NCI-H82 treated with DMSO at 0.1 percent for 48 hours (cell line): ENCODE measurements around the gene NOC4L.
"Not testable (repeated sequence)": the region's sequence is repeated elsewhere in the genome, so short reads cannot be mapped to it uniquely, and the experiment has no call there.

Experiments used
- DNase-seq: peaks from one replicate; lab custom pipeline; 2025; ENCODE audit not compliant: unreplicated experiment; lab: John Stamatoyannopoulos, UW

NOC4L gene

GRCh38 chr12:132180648-132181546 is 36.6 kb downstream of the NOC4L start:
- DNase-seq, result no peak

DNA sequence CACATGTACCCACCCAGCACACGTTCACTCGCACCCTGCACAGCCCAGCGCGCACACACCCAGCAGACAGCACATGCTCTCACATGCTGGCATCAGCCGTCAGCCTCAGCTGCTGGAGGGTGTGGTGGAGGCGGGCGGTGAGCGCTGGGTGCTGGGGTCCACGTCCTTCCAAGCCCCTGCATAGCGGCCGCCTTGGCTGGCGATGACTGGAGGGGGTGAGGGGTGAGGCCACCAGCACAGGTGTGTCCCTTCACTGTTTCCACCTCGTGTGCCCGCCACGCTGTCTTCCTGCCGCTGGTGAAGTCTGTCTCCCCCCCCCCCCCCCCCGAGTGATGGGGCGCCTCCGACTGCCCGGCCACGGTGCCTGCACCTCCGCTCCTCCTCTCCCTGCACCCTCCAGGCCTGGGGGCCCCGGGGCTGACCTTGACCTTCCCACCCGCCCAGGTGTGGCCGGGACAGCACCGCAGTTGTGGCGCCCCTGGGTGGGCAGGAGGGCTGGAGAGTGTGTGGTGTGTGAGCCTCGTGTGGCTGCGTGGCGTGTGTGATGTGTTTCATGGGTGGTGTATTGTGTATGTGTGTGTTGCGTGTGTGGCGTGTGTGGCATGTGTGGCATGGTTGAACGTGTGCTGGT is 37.4 kb downstream of the NOC4L start:
- DNase-seq, result no peak

DNA sequence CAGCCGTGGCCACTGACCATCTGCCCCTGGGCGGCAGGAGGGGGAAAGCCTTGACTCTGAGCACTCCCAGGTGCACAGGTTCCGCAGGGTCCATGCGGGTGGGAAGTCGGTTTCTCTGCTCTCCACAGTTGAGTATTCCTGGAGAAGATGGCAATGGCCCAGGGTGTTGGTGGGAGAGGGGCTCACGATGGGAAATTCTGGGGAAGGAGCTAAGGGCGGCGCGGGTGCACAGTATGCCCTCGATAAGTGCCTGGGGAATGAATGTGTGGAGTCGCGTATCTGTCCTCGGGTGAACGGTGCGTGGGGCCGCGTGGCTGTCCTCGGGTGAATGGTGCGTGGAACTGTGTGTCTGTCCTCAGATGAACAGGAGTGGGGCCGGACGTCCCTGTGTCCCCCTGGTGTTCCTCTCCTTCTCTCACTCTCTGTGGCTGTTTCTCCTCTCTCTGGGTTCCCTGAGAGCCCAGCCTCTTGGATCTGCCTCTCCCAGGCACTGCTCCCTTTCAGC is 38.0 kb downstream of the NOC4L start:
- no peak for DNase-seq

GRCh38 chr12:132182711-132183365 is 38.6 kb downstream of the NOC4L start:
- no peak for DNase-seq

- no peak for DNase-seq
These were observed 41.4 kb downstream of the NOC4L start for GRCh38 chr12:132185705-132186104.

DNA sequence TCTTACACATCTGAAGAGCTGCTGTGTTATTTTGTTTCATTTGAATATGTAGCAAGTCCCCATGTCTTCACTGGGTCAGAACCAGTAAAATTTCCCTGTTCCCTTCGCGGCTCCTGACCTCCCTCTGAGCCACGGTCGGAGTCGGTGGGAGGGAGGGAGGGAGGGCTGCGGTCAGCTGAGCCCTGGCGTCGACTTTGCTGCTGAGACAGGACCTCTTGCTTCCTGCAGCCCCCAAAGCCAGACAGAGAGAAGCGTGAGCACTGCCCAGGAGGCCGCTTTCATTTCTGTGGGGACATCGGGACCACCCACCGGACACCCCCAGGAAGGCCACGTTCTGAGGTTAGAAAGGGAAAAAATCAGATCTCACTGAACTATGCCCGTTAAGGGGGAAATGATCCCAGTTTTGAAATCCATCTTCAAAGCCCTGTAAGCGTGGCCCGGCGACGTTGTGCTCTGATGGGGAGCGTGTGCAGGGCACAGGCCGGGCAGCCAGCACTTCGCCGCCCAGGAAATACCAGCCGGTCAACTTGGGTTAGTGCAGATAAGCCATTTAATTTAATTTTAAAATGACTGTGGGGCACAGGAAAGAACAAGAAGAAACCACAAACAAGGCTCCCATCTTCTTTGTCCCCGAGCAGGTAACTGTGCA is 42.1 kb downstream of the NOC4L start:
- no peak for DNase-seq

DNA sequence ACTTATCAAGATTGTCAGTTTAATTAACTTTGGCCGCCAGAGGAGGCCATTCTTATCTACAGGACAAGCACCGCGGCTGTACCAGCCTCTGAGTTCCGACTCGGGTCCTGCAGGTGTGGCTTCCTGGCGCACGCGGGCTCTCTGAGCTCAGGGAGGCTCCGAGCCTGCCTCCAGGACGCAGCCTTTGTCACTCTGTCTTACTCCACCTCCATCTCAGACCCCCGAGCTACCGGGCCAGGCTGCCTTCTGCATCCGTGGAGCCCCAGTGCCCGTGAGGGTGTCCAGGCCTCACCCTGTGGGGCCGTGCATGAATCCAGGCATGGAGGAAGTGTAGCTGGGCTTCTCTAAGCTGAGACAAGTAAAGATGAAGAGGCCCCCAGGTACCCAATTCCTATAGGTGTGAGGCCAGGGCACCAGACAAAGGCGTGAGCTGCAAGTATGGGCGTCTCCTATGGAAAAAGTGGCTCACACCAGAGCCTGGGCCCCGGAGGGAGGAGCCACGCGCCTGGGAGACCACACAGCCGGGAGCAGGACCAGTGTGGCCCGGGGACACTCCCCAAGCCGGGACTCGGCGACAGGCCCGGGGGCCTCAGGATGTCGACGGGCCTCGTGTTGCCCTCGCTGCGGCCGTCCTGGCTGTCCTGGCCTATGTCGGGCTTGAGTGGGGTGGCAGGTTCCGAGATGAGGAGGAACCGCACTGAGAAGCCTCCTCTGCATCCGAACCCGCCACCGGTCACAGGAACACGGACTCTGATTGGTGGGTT is 42.8 kb downstream of the NOC4L start:
- DNase-seq, result no peak

GRCh38 chr12:132187646-132188450 is 43.6 kb downstream of the NOC4L start:
- no peak for DNase-seq

DNA sequence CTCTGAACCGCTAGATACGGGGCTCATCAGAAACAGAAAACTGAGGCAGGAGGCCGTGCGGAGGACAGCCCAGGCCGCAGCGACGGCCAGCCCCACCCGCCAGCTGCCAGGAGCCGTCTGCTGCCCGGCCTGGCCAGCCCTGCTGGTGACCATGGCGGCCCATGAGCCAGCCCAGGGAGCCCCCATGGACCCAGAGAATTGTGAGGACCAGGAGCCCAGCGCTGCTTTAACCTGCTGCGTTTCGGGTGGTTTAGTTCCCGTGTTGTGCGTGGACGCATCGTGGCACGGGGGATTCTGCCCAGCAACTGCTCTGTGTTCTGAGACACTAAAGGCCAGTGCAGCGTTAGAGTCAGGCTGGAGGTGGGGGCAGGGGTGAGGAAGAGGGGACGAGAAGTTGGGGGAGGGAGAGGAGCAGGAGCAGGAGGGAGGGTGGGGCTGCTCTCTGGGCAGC is 44.2 kb downstream of the NOC4L start:
- no peak for DNase-seq

GRCh38 chr12:132188916-132189325 is 44.7 kb downstream of the NOC4L start:
- no peak for DNase-seq

GRCh38 chr12:132189378-132190011 is 45.2 kb downstream of the NOC4L start:
- DNase-seq, result peak; percentile 21

- DNase-seq, result no peak
These were observed 45.9 kb downstream of the NOC4L start for GRCh38 chr12:132190012-132190755.

DNA sequence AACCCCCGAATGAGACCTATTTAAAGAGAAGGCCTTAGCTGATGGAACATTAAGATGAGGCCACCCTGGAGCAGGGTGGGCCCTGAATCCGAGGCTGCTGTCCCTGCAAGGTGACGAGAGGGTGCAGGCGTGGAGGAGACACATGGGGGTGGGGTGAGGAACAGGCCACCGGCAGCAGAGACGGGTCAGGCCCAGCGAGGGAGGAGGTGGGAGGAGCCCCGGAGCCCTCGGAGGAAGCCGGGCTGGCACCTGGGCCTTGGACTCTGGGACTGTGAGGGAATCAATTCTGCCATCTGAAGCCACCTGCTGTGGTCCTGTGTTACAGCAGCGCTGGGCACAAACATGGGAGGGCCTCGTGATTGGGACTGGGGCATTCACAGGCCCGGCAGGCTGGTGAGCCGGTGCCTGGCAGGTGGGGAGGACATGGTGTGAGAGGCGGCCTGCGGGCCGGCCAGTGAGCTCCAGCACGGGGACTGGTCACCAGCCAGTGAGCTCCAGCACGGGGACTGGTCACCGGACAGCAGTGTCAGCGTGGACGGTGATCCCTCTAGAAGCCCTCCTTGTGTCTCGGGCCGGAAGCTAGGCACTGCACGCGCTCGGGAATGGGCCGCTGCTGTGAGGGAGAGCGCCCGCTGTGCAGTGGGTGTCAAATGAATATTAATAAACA is 46.7 kb downstream of the NOC4L start:
- DNase-seq, result no peak

DNA sequence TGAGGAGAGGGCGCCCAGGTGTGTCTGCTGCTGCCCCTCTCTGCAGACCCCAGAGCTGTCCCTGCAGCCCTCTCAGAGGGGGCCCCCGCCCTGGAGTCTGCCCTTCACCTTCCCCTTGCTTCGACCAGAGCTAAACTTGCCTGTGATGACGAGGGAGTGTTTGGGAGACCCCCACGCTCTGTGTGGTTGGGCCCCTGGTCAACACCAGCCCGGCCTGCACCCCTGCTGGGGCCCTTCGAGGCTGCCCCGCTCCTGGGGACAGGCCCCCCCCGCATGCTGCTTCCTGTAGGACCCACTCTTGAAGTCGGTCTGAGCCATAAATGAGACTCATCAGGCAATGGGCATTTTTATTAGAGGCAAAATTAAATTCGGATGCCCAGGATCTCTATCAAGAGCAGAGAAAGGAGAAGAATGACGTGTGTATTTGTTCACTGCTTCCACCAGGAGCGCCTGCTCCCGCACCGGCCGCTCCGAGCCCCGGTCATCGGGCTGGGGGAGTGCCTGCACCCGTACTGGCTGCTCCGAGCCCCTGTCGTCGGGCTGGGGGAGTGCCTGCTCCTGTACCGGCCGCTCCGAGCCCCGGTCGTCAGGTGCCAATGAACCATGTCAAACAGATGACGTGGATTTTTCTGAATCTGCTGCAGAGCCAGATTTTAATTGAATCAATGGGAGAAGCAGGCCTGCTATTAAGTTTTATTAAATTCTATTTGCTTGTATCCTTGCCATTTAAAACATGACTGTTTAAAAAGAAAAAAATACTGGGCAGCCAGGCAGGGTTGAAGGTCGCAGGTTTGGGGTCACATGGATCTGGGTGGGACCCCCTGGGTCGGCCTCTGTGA is 47.7 kb downstream of the NOC4L start:
- DNase-seq, result no peak

- no peak for DNase-seq
These were observed 49.8 kb downstream of the NOC4L start for GRCh38 chr12:132194056-132194455.

GRCh38 chr12:132194556-132194955 is 50.3 kb downstream of the NOC4L start:
- DNase-seq, result no peak

DNA sequence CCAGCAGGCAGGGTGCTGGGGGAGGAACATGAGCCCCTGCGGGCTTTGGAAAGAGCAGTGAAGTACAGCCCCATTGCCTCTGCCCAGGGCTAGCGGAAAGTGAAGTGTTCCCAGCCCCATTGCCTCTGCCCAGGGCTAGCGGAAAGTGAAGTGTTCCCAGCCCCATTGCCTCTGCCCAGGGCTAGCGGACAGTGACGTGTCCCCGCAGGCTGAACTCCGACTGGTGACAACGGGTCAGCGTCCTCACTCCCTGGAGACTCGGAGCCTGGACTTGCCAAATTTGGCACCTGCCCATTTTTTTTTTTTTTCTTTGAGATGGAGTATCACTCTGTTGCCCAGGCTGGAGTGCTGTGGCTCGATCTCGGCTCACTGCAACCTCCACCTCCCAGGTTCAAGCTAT is 51.0 kb downstream of the NOC4L start:
- not testable (repeated sequence) for DNase-seq
